HG03066 (cell line): ENCODE measurements around the gene CRYBB1.
A peak's percentile ranks its signal among the peaks of the same experiment; 100 is the strongest.
"Not testable (repeated sequence)": the region's sequence is repeated elsewhere in the genome, so short reads cannot be mapped to it uniquely, and the experiment has no call there.

Source experiments
- ATAC-seq: cut with Tn5 transposase; IDR thresholded peaks from one replicate; pipeline ENCODE4 v1.9.1; 2021; ENCODE audit warnings: low read depth; ENCODE audit not compliant: unreplicated experiment

Gene CRYBB1

GRCh38 chr22:26642465-26643417, 24.9 kb upstream of the CRYBB1 start:
- no peak for ATAC-seq

GRCh38 chr22:26636296-26636695, 18.5 kb upstream of the CRYBB1 start:
- no peak for ATAC-seq

GRCh38 chr22:26635117-26635516, 17.3 kb upstream of the CRYBB1 start:
- no peak for ATAC-seq

- no peak for ATAC-seq
Observed at GRCh38 chr22:26634189-26634588, 16.4 kb upstream of the CRYBB1 start.

GRCh38 chr22:26632422-26633155, 14.8 kb upstream of the CRYBB1 start:
- no peak for ATAC-seq

- no peak for ATAC-seq
Observed at GRCh38 chr22:26631282-26631681, 13.5 kb upstream of the CRYBB1 start.

DNA sequence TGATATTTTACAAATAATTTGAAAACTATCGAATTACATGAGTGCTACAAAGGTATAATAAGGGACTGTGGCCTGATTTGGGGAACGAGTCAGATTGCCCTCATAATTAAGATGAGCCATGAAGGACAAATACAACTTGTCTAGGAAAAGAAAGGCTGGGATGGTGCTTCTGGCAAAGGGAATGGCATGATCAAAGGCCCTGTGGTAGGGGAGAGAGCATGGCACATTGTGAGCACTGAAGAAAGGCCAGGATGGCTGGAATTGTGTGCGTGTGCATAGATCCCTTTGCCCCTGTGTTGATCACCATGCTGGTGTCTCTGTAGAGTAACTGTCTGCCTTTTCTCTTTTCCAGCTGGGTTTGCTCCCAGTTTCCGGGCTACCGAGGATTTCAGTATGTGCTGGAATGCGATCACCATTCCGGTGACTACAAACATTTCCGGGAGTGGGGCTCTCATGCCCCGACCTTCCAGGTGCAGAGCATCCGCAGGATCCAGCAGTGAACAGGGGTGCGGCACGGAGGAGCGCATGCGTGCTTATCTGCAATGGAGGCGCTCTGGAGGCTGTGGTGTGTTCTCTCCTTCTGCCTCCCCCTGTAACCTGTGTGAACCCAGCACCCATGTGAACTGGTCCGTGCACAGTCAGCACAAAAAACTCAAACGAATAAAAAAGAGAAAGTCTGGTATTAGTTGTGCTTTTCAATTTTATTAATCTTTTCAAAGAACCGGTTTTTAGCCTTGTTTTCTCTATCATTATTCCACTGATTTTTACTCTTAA, 12.3 kb upstream of the CRYBB1 start:
- no peak for ATAC-seq

GRCh38 chr22:26624803-26625202, 7.0 kb upstream of the CRYBB1 start:
- ATAC-seq: no peak

- no peak for ATAC-seq
Observed at GRCh38 chr22:26623984-26624383, 6.2 kb upstream of the CRYBB1 start.

- ATAC-seq: no peak
Observed at GRCh38 chr22:26621663-26622062, 3.8 kb upstream of the CRYBB1 start, which contains the start of gene CRYBA4. Gene CRYBA4 (plus strand): TSS chr22:26621963. CDS start chr22:26622597, 634 bp downstream.

GRCh38 chr22:26620197-26620596, 2.4 kb upstream of the CRYBB1 start:
- ATAC-seq: no peak

DNA sequence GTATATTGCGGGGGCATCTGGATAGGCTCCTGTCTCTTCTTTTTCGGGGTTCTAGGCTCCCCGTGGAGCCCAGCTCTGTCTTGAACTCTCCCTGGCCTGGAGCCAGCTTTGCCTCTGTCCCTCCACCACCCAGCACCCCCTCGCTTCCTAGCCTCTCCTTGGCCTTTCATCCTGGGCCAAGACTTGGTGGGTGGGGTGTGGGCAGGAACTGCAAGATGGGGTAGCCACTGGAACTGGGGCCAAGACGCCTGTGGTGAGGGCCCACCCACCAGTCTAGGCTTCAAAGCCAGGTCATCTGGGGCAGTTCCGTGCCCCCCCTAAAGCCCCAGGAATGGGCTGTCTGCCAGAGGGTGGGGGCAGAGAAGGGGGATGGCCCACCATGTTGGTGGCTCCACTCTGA, 1.7 kb upstream of the CRYBB1 start:
- no peak for ATAC-seq

DNA sequence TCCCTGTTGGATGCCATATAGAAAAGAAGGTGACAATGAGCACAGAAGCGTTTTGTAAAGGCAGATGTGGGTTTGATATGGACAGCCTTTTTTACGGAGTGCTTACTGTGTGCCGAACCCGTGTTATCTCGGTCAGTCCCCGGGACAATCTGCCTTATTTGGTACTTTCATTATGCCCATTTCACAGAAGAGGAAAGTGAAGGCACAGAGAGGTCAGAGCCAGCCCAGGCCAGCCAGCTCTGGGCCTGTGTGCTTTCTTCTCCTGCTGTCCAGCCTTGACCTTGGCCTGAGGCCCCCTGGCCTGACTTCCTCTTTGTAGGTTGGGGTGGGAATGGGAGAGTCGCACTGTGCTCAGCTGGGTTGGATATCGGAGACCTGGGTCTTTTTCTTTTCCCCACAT, 628 bp upstream of the CRYBB1 start:
- no peak for ATAC-seq

DNA sequence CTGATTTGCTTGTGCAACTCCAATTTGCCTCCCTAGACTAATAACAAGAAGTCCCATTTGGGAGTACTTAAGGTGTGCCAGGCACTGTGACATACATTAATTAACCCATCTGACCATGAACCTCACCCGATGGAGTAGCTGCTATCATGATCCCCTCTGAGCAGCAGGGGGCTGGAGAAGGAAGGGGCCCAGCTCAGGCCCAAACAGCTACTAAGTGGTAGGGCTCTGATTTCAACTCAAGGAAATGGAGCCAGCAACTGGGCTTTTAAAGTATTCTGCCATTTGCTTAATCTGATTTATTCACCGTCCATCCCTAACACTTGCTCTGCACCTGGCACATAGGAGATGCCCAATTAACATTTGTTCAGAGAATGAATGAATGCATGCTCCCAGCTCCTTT, 1.2 kb downstream of the CRYBB1 start:
- no peak for ATAC-seq

DNA sequence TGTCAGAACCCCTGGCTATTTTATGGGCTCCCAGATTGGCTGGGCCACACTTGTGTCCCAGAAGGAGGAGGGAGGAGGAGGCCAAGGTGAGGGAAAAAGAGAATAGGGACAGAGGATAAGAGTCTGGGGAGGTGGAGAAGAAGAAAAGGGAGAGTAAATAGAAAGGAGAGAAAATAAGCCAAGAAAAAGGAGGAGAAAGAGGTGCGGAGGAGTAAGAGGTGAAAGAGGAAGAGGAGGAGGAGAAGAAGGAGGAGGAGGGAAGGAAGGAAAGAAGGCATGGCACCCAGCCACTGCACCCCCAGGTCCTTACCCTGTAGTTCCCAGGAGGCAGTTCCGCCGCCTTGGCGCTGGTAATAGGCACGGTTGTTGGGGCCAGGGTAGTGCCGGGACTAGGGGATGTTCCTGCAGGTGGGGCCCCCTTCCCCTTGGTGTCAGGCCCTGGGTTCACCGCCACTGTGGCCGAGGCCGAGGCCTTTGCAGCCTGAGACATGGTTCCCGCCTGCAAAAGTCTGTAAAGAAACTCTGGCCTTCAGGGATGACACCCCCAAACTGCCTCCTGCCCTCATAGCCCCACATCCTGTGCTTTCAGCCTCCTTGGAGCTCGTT, 1.9 kb downstream of the CRYBB1 start:
- ATAC-seq: no peak

DNA sequence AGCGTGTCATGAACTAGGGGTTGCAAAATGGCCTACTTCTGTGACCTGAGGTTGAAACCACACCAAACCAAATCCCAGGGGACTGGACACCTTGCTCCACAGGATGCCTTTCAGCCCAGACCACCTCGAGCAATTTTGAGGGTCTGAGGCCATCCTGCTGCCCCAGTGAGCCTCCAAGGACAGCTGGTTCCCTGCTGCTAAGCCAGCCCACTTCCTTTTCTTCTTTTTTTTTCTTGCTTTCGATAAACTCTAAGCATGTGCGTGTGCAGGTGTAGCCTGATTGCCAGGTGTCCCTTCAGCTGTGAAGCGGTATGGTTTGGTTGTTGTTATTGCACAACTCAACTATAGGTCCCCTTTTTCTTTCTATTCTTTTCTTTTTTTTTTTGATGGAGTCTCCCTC, 2.7 kb downstream of the CRYBB1 start:
- peak; percentile 58 for ATAC-seq

DNA sequence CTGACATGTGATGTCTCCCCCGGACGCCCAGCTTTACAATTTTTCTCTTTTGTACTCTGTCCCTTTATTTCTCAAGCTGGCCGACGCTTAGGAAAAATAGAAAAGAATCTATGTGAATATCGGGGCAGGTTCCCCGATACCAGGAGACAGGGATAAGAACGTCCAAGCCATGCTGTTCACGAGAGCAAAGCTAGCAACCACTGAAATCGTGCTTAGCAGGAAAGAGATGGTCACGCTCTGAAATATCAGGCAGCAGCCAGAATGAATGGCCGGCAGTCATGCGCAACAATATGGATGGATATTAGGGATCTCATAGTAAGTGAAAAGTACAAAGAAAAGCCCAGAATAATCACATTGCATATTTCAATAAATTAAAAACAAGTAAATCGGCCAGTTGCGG, 3.5 kb downstream of the CRYBB1 start:
- no peak for ATAC-seq

DNA sequence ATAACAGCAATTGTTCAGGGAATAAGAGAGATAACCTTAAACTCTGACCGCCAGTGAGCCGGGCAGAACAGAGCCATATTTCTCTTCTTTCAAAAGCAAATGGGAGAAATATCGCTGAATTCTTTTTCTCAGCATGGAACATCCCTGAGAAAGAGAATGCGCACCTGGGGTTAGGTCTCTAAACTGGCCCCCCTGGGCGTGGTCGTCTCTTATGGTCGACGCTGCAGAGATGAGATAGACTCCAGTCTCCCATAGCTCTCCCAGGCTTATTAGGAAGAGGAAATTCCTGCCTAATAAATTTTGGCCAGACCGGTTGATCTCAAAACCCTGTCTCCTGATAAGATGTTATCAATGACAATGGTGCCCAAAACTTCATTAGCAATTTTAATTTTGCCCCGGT, 4.1 kb downstream of the CRYBB1 start:
- ATAC-seq: not testable (repeated sequence)

- no peak for ATAC-seq
Observed at GRCh38 chr22:26612652-26613051, 5.2 kb downstream of the CRYBB1 start.

DNA sequence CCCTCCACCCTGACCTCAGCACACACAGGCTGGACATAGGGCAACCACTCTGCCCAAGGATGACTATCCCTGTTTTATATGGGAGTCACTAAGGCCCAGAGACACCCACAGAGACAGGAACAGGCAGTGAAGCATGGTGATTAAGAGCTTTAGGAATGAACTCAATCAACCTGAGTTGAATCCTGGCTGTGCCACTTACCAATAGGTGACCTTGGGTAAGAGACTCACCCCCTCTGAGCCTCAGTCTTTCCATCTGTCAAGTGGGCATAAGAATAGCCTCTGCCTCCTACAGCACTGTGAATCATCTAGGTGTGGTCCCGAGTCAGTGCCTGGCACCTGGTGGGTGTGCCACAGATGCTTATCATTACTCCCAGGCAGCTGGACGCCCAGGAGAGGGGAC, 6.8 kb downstream of the CRYBB1 start:
- ATAC-seq: no peak
